ENCODE data around the gene PRTFDC1. TPM values are rescaled to one million over a fixed set of nuclear protein-coding genes. Genes with fewer than 3 reads are reported as not detected.

PRTFDC1 gene
- total and polyA plus RNA-seq, 7 experiments from 2014 or later, result 0.13 to 1.7 (median 0.69) TPM

DNA sequence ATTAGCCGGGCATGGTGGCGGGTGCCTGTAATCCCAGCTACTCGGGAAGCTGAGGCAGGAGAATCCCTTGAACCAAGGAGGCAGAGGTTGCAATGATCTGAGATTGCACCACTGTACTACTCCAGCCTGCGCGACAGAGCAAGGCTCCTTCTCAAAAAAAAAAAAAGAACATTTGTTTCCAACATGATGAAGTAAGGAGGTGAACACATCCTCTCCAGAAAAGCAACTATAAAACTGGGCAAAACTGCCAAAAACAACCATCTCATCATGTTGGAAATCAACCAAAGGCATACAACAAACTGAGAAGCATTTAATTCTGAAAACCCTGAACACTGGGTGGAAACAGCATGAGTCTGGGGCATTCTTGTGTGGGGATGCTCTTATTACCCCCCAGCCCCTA is 14.3 kb downstream of the PRTFDC1 start:
- Mint-ChIP-seq H3K9me3 (no peaks in the 10 kb centered on the region), H3K27ac (no peak overlapping the region), H3K27me3 (no peaks in the 10 kb centered on the region), H3K36me3 (peaks cover 0 to 4% (median 0%) of the 10 kb centered on the region in 5 donors), H3K4me3 (peak overlapping the region in 1 of 10 donors; percentile 34), H3K4me1 (peaks cover 0 to 6% (median 0%) of the 10 kb centered on the region in 7 donors)
- DNase-seq (no peak), ATAC-seq (no peak)
- Histone ChIP-seq H3K4me3 (ENCODE audit: low read length) (no peak overlapping the region), H3K4me1 (ENCODE audit: control insufficient read depth in 2 of 2, insufficient read depth in 2 of 2, low read length in 2 of 2) (no peaks in the 10 kb centered on the region), H3K27ac (ENCODE audit: low read depth, low read length) (no peak overlapping the region), H3K27me3 (ENCODE audit: control insufficient read depth in 2 of 2, insufficient read depth in 2 of 2, low read length in 2 of 2) (no peaks in the 10 kb centered on the region), H3K36me3 (ENCODE audit: control insufficient read depth in 2 of 3, insufficient read depth in 3 of 3, low read length in 3 of 3) (no peaks in the 10 kb centered on the region), H3K9me3 (ENCODE audit: control insufficient read depth in 2 of 3, low read length in 3 of 3) (no peaks in the 10 kb centered on the region)
- ChIA-PET POLR2A (no interaction called here), CTCF (no interaction called here)
- intact Hi-C loops (cut with micrococcal nuclease), result no loop called here

DNA sequence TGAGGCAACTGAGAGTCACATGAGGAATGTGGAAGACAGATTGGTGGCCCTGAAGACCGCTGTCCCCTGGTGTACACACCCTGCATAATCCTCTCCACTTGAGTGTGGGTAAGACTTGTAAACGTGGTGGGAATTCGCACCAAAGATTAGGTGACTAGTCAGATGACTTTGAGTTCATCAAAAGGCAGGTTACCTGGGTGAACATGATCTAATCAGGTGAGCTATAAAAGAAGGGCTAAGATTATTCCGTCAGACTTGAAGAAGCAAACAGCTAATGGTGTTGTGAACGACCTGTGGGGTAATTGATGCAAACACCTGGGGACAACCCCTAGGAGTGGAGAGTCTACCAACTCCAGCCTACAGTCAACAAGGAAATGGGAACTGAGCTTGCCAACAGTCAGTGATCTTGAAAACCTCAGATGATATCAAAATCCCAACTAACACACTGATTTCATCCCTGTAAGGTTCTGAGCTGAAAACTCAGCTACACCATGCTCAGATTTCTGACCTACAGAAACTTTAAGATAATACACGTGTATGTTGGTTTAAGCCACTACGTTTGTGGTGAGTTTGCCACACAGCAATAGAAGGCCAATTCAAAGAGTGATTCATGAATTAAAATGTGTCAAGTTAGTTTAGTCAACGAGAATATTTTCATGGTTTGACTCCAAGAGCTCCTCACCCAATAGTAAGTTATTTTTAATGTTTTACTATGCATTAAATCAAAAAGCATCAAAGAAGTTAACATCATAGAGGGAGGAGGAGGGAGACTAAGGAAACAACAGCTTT is 16.7 kb downstream of the PRTFDC1 start:
- H3K9me3 Mint-ChIP-seq, result no peaks in the 10 kb centered on the region
- no peak for ATAC-seq
- CTCF ChIA-PET, result interaction anchor here (0.8 to 1.1 kb wide), 2 partner anchors 16 to 20 kb away, joined by 3 to 4 read pairs; no protein-coding TSS in a partner anchor

DNA sequence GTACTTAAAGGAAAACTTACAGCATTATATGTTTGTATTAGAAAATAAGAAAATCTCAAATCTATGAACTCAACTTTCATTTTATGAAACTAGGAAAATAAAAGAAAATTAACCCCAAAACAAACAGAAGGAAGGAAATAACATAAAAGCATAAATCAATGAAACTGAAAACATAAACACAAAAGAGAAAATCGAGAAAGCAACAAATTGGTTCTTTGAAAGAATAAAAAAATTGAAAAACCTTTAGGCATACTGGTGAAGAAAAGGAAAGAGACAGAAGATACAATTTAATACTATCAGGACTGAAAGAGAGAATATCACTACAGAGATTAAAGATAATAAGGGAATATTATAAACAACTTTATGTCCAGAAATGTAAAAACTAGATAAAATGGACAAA is 21.2 kb downstream of the PRTFDC1 start:
- peaks cover 0 to 13% of the 10 kb centered on the region in 2 donors for H3K4me1 ChIP-seq (ENCODE audit: control insufficient read depth in 2 of 2, insufficient read depth in 2 of 2, low read length in 2 of 2)
- H3K9me3 ChIP-seq (ENCODE audit: control insufficient read depth in 2 of 3, low read length in 3 of 3), result no peaks in the 10 kb centered on the region
- H3K27me3 ChIP-seq (ENCODE audit: control insufficient read depth in 2 of 2, insufficient read depth in 2 of 2, low read length in 2 of 2), result no peaks in the 10 kb centered on the region
- intact Hi-C loops (cut with micrococcal nuclease), result no loop called here
- Mint-ChIP-seq H3K27ac (peak overlapping the region in 1 of 9 donors; percentile 69), H3K4me3 (no peak overlapping the region), H3K27me3 (peaks cover 0 to 7% (median 0%) of the 10 kb centered on the region in 5 donors), H3K9me3 (no peaks in the 10 kb centered on the region), H3K36me3 (peaks cover 0 to 4% (median 0%) of the 10 kb centered on the region in 5 donors), H3K4me1 (peaks cover 0 to 31% (median 16%) of the 10 kb centered on the region in 7 donors)
- no peak overlapping the region for H3K27ac ChIP-seq (ENCODE audit: low read depth, low read length)
- H3K36me3 ChIP-seq (ENCODE audit: control insufficient read depth in 2 of 3, insufficient read depth in 3 of 3, low read length in 3 of 3), result no peaks in the 10 kb centered on the region
- no peak for ATAC-seq
- no peak overlapping the region for H3K4me3 ChIP-seq (ENCODE audit: low read length)
- no peak for DNase-seq
- POLR2A ChIA-PET, result interaction anchor here (1.5 kb wide), 1 partner anchor 208 kb away, joined by 4 read pairs; the partner anchor contains the start of gene ARHGAP21
- CTCF ChIA-PET, result no interaction called here

More for the DNA sequence above, 16.7 kb downstream of the PRTFDC1 start:
- DNase-seq, result no peak
- Mint-ChIP-seq H3K36me3 (peaks cover 0 to 4% (median 0%) of the 10 kb centered on the region in 5 donors), H3K27ac (peak overlapping the region in 1 of 9 donors; percentile 24), H3K4me3 (no peak overlapping the region), H3K27me3 (peaks cover 0 to 7% (median 0%) of the 10 kb centered on the region in 5 donors), H3K4me1 (peaks cover 0 to 6% (median 0%) of the 10 kb centered on the region in 7 donors)
- POLR2A ChIA-PET, result no interaction called here
- Histone ChIP-seq H3K36me3 (ENCODE audit: control insufficient read depth in 2 of 3, insufficient read depth in 3 of 3, low read length in 3 of 3) (no peaks in the 10 kb centered on the region), H3K9me3 (ENCODE audit: control insufficient read depth in 2 of 3, low read length in 3 of 3) (no peaks in the 10 kb centered on the region), H3K4me1 (ENCODE audit: control insufficient read depth in 2 of 2, insufficient read depth in 2 of 2, low read length in 2 of 2) (no peaks in the 10 kb centered on the region), H3K27ac (ENCODE audit: low read depth, low read length) (no peak overlapping the region), H3K27me3 (ENCODE audit: control insufficient read depth in 2 of 2, insufficient read depth in 2 of 2, low read length in 2 of 2) (no peaks in the 10 kb centered on the region), H3K4me3 (ENCODE audit: low read length) (no peak overlapping the region)
- intact Hi-C loops (cut with micrococcal nuclease), result no loop called here

DNA sequence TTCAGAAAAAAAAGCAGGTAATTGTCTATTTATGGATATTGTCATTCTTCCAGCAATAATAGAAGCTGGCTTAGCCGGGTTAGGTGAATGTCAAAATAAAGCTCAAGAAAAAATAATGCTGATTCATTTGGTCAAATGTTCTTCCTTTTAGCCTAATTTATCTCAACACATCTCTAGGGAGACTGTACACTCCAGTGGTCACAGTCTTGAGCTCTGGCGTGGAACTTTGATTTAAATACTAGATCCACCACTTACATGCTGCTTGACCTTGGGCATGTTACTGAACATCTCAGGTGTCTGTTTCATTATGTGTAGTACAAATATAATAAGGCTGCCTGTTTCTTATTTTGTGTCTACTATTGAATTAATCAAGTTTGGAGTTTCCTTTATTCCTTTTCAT is 22.0 kb downstream of the PRTFDC1 start:
- Histone ChIP-seq H3K4me1 (ENCODE audit: control insufficient read depth in 2 of 2, insufficient read depth in 2 of 2, low read length in 2 of 2) (peaks cover 0 to 13% of the 10 kb centered on the region in 2 donors), H3K9me3 (ENCODE audit: control insufficient read depth in 2 of 3, low read length in 3 of 3) (no peaks in the 10 kb centered on the region), H3K27ac (ENCODE audit: low read depth, low read length) (no peak overlapping the region), H3K4me3 (ENCODE audit: low read length) (no peak overlapping the region), H3K27me3 (ENCODE audit: control insufficient read depth in 2 of 2, insufficient read depth in 2 of 2, low read length in 2 of 2) (no peaks in the 10 kb centered on the region), H3K36me3 (ENCODE audit: control insufficient read depth in 2 of 3, insufficient read depth in 3 of 3, low read length in 3 of 3) (no peaks in the 10 kb centered on the region)
- DNase-seq (no peak), ATAC-seq (no peak)
- CTCF ChIA-PET, result interaction anchor here (0.6 to 1.6 kb wide), 2 partner anchors 10 to 131 kb away, joined by 3 to 5 read pairs; no protein-coding TSS in a partner anchor
- peaks cover 0 to 6% (median 0%) of the 10 kb centered on the region in 11 donors for H3K9me3 Mint-ChIP-seq
- peaks cover 0 to 4% (median 0%) of the 10 kb centered on the region in 5 donors for H3K36me3 Mint-ChIP-seq
- peaks cover 0 to 34% (median 11%) of the 10 kb centered on the region in 7 donors for H3K4me1 Mint-ChIP-seq
- H3K27me3 Mint-ChIP-seq, result peaks cover 0 to 7% (median 0%) of the 10 kb centered on the region in 5 donors
- H3K27ac Mint-ChIP-seq, result no peak overlapping the region
- POLR2A ChIA-PET, result interaction anchor here (0.5 to 1.5 kb wide), 3 partner anchors 15 to 207 kb away, joined by 3 to 4 read pairs (median 3); partner anchors contain the start of gene ARHGAP21
- no peak overlapping the region for H3K4me3 Mint-ChIP-seq
- intact Hi-C loops (cut with micrococcal nuclease), result no loop called here

DNA sequence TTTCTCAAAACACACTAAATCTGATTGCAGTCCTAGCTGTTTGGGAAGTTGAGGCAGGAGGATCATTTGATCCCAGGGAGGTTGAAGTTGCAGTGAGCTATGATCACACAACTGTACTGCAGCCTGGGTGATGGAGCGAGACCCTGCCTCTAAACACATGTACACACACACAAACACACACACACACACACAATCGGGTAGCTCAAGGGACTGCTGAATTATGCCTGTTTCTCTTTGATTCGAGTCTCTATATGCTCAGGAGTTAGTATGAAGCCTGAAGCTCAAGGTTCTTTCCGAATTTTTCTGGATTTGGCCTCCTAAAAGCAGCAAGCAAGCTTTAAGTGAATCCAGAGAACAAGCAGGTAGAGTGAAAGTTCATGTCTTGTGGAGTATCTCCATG is 22.5 kb downstream of the PRTFDC1 start:
- ATAC-seq, result no peak
- DNase-seq, result no peak
- H3K4me1 Mint-ChIP-seq, result peaks cover 0 to 34% (median 11%) of the 10 kb centered on the region in 7 donors
- H3K4me3 Mint-ChIP-seq, result no peak overlapping the region
- ChIA-PET CTCF (interaction anchor here (0.6 to 1.6 kb wide), 2 partner anchors 9 to 132 kb away, joined by 3 to 5 read pairs; no protein-coding TSS in a partner anchor), POLR2A (interaction anchor here (1.0 to 1.5 kb wide), 2 partner anchors 15 to 206 kb away, joined by 3 to 4 read pairs; partner anchors contain the start of gene ARHGAP21)
- Histone ChIP-seq H3K9me3 (ENCODE audit: control insufficient read depth in 2 of 3, low read length in 3 of 3) (no peaks in the 10 kb centered on the region), H3K27me3 (ENCODE audit: control insufficient read depth in 2 of 2, insufficient read depth in 2 of 2, low read length in 2 of 2) (no peaks in the 10 kb centered on the region), H3K4me1 (ENCODE audit: control insufficient read depth in 2 of 2, insufficient read depth in 2 of 2, low read length in 2 of 2) (peaks cover 0 to 13% of the 10 kb centered on the region in 2 donors), H3K4me3 (ENCODE audit: low read length) (no peak overlapping the region), H3K27ac (ENCODE audit: low read depth, low read length) (no peak overlapping the region), H3K36me3 (ENCODE audit: control insufficient read depth in 2 of 3, insufficient read depth in 3 of 3, low read length in 3 of 3) (no peaks in the 10 kb centered on the region)
- intact Hi-C loops (cut with micrococcal nuclease), result no loop called here
- H3K36me3 Mint-ChIP-seq, result peaks cover 0 to 4% (median 2%) of the 10 kb centered on the region in 5 donors
- peaks cover 0 to 7% (median 0%) of the 10 kb centered on the region in 5 donors for H3K27me3 Mint-ChIP-seq
- H3K27ac Mint-ChIP-seq, result peak overlapping the region in 2 of 9 donors; percentile 33 to 39
- peaks cover 0 to 11% (median 0%) of the 10 kb centered on the region in 11 donors for H3K9me3 Mint-ChIP-seq

DNA sequence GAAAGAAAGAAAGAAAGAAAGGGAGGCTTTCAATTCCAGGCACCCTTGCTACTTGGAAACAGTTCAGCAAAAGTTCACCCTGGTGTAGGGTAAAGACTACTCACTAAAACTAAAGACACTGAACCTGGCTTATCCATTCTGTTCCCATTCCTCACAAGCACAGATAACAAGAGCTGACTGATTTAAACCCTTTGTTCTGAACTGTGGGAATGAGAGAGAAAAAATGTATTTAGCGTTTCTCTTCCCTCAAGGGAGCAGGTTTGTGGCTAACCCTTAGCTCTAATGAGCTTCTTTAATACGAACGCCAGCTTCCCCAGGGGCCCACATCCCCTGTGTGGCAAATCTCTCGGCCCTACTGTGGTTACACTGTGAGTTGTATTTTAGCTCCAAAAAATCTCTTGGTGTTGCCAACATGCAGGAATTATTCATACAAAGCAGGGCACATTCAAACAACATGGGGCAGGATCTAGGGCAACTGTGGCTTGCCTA is 23.3 kb downstream of the PRTFDC1 start:
- no peaks in the 10 kb centered on the region for H3K27me3 ChIP-seq (ENCODE audit: control insufficient read depth in 2 of 2, insufficient read depth in 2 of 2, low read length in 2 of 2)
- Mint-ChIP-seq H3K9me3 (peaks cover 0 to 19% (median 5%) of the 10 kb centered on the region in 11 donors), H3K27me3 (peaks cover 0 to 7% (median 0%) of the 10 kb centered on the region in 5 donors), H3K27ac (peak overlapping the region in 1 of 9 donors; percentile 11), H3K4me1 (peaks cover 1 to 34% (median 11%) of the 10 kb centered on the region in 7 donors), H3K4me3 (peak overlapping the region in 2 of 10 donors; percentile 22), H3K36me3 (peaks cover under 1 to 10% (median 7%) of the 10 kb centered on the region in 5 donors)
- ChIA-PET POLR2A (interaction anchor here (0.6 kb wide), 1 partner anchor 16 kb away, joined by 3 read pairs; no protein-coding TSS in a partner anchor), CTCF (interaction anchor here (1.6 kb wide), 1 partner anchor 9 kb away, joined by 5 read pairs; no protein-coding TSS in a partner anchor)
- DNase-seq, result no peak
- no peaks in the 10 kb centered on the region for H3K36me3 ChIP-seq (ENCODE audit: control insufficient read depth in 2 of 3, insufficient read depth in 3 of 3, low read length in 3 of 3)
- no peak for ATAC-seq
- intact Hi-C loops (cut with micrococcal nuclease), result no loop called here
- H3K9me3 ChIP-seq (ENCODE audit: control insufficient read depth in 2 of 3, low read length in 3 of 3), result no peaks in the 10 kb centered on the region
- peaks cover 0 to 13% of the 10 kb centered on the region in 2 donors for H3K4me1 ChIP-seq (ENCODE audit: control insufficient read depth in 2 of 2, insufficient read depth in 2 of 2, low read length in 2 of 2)
- no peak overlapping the region for H3K27ac ChIP-seq (ENCODE audit: low read depth, low read length)
- H3K4me3 ChIP-seq (ENCODE audit: low read length), result no peak overlapping the region

All from naive thymus-derived CD4-positive, alpha-beta T cell (primary cell).